HG02571 (cell line): ENCODE results near the gene GMEB2.
A peak's percentile ranks its signal among the peaks of the same experiment; 100 is the strongest.
"Not testable (repeated sequence)": the region's sequence is repeated elsewhere in the genome, so short reads cannot be mapped to it uniquely, and the experiment has no call there.

ENCODE experiments used
- ATAC-seq: cut with Tn5 transposase; IDR thresholded peaks from one replicate; pipeline ENCODE4 v1.9.1; 2021; ENCODE audit warnings: mild to moderate bottlenecking, moderate library complexity; ENCODE audit not compliant: unreplicated experiment

Gene GMEB2

DNA sequence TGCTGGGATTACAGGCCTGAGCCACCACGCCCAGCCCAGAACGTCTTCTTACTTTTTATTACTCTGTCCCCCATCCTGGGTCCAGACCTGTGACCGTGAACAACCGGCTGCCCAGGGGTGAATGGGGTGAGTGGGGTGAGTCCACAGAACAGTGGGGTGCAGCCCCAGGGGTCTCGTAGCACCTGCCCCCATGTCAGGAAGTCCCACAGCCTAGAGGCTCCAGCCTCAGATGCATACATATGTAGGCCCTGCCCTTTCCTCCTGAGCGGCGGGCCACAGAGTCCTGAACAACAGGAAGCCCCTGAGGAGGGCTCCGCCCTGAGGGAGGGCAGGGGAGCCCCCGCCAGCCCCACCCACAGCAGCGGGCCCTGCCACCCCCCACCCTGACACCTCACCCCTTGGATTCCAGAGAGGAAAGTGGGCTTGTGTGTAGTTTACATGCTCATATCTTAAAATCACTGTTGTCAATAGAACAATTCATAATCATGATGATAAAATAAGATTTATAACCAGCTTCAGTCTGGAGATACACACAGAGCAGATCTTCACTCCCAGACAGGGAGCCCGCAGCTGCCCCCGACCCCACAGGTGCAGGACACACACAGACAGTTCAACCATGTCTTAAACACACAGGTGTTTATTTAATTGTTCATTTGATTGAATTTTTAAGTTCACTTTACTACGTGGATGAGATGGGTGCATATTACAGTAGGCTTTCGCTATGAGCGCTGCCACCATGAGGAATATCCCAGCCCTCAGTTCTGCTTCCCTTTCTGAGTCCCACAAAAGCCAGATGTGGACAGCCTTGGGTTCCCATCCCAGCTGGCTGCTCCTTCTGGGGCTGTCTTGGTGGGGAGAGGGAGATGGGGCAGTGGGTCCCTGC lies 12.4 kb upstream of the GMEB2 start:
- no peak for ATAC-seq

DNA sequence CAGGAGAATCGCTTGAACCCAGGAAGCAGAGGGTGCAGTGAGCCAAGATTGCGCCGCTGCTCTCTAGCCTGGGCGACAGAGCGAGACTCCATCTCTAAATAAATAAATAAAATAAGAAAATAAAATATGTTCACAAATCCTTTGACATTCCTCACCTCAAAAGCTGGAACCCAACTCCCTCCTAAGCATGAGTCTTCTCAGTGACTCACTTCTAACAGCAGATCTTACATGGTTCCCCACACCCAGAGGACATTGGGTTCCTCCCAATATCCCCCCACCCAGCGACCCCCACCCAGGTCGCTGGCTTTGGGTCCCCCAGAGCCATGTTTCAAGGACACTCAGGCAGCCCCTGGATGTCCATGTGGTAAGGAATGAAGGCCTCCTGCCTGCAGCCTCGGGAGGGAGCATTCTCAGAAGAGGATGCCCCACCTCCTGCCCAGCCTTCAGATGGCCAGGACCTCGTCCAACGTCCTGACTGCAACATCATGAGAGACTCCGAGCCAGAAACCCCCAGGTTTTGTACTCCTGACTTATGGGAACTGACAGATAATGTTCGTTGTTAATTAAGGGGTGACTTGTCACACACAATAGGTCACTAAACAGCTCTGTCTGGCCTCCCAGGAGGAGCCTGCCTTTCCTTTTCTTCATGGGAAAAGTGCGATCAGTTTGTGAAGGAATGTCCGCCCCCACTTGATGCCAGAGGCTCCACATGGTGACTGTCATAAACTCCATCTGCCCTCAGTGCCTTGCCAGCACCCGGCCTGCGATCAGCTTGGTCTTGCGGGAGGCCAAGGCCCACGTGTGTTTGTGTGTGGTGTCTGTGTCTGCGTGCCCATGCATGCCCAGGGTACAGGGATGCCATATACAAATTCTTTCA lies 10.1 kb upstream of the GMEB2 start:
- no peak for ATAC-seq

DNA sequence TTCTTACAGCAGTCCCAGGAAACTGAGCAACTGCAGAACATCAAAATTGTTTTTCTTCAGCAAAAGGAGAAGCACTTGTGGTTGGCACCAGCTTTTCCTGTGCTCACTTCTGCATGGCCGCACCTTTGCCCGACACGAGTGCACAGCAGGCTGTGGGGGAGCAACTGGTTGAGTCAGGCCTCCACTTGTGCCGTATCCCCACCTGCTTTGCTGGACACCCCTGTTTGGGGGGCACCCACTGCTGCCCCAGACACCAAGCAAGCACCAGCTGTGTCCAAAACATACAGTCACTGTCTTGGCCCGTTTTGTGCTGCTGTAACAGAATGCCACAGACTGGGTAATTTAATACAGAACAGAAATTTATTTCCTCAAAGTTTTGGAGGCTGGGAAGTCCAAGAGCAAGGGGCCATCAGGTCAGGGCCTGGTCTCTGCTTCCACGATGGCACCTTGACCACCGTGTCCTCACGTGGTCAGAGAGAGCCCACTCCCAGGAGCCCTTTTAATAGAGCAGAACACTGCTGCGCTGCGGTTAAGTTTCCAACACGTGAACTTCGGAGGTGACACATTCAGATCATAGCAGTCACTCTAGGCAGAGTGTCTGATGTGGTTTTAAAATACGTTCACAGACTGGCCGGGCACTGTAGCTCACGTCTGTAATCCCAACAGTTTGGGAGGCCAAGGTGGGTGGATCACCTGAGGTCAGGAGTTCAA lies 8.7 kb upstream of the GMEB2 start:
- no peak for ATAC-seq

DNA sequence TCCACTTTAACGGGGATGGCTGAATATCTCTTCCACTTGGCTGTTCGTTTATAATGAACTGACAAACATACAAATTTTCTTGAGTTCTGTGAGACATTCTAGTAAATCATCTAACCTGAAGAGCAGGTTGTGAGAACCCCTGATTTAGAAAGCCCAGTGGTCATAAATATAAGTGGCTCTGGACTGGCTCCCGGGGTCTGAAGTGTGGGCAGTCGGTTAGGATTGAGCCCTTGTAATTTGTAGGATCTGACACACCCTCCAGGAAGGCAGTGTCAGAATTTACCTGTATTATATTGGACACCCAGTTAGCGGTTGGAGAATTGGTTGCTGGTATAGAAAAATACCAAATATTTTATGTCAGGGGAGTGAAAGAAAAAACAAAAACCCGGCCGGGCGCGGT lies 6.8 kb upstream of the GMEB2 start:
- no peak for ATAC-seq

DNA sequence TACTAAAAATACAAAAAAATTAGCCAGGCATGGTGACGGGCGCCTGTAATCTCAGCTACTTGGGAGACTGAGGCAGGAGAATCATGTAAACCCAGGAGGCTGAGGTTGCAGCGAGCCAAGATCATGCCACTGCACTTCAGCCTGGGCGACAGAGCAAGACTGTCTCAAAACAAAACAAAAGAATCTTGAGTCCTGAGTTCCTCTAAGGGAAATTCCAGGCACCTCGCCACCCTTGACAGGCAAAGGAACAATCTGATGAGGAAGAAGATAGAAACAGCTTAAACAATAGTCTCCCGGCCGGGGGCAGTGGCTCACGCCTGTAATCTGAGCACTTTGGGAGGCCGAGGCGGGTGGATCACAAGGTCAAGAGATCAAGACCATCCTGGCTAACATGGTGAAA lies 4.5 kb upstream of the GMEB2 start:
- ATAC-seq = not testable (repeated sequence)

DNA sequence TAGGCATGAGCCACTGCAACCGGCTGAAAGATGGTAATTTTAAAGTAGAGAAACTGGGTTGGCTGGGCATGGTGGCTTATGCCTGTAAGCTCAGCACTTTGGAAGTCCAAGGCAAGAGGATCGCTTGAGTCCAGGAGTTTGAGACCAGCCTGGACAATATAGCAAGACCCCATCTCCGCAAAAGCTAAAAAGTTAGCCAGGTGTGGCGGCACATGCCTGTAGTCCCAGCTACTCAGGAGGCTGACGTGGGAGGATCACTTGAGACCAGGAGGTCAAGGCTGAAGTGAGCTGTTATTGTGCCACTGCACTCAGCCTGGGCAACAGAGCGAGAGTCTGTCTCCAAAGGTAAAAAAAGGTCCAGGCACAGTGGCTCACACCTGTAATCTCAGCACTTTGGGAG lies 4.1 kb upstream of the GMEB2 start:
- not testable (repeated sequence) for ATAC-seq

DNA sequence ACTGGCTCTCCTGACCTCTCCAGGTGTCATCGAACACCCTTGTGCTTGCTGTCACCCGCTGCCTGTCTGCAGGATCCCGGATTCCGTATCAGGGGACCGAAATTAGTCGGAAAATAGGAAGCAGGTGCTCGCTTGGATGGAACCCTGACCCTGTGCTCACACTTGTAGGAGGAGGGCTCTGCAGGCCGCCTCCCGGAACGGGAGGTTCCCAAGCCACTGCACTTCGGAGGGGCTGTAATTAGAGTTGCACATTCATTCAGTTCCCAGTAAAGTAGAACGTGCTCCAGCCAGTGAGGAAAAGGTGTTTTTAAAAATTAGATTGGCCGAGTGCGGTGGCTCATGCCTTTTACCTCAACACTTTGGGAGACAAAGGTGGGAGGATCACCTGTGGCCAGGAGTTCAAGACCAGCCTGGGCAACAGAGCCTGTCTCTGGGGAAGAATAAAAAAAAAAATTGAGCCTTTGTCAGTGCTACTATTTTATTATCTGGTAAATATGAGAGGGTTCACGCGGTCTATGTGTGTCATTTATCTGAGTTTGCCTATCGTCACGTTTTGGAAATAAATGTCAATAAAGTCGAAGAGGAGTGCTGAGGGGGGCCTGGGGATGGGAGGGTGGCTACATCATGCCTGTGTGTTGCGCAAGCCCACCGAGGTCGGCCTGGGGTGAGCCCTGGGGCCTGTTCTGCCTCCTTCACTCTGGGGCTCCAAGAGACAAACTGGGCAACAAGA lies 1.5 kb upstream of the GMEB2 start:
- ATAC-seq = no peak

DNA sequence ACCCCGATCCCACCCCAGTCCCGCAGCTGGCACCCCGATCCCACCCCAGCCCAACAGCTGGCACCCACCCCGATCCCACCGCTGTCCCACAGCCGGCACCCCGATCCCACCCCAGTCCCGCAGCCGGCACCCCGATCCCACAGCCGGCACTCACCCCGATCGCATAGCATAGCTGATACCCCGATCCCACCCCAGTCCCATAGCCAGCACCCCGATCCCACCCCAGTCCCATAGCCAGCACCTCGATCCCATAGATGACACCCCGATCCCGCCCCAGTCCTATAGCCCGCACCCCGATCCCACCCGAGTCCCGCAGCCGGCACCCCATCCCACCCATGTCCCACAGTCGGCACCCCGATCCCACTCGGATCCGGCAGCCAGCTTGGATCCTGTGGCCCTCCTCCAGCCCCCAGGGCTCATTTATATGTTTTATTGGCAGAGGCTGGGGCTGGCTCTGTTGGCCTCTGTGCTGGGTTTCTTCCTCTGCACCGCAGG lies 897 bp upstream of the GMEB2 start:
- ATAC-seq = no peak

DNA sequence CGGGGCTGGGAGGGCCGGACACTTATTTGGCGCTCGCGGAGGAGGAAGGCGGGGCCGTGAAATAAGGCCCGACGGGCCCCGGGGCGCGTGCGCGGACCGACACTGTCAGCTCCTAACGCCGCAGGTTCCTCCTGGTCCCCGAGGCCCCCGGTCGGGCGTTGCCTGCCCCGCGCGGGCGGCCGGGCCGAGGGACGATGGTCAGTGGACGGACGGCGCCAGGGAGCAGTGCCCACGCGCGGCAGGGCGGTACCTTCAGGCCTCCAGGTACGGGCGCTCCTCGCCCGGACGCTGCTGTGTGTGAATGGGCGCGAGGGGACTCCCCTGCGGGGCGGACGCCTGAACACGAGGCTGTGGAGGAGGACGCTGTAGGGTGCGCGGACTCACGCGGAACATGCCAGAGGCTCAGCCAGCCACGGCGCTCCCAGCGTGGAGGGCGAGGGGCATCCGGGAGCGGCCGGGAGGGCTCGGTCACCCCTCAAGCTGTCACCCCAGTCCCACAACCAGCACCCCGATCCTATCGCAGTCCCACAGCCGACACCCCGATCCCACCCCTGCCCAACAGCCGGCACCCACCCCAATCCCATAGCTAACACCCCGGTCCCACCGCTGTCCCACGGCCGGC lies 339 bp upstream of the GMEB2 start:
- ATAC-seq = peak; percentile 71

DNA sequence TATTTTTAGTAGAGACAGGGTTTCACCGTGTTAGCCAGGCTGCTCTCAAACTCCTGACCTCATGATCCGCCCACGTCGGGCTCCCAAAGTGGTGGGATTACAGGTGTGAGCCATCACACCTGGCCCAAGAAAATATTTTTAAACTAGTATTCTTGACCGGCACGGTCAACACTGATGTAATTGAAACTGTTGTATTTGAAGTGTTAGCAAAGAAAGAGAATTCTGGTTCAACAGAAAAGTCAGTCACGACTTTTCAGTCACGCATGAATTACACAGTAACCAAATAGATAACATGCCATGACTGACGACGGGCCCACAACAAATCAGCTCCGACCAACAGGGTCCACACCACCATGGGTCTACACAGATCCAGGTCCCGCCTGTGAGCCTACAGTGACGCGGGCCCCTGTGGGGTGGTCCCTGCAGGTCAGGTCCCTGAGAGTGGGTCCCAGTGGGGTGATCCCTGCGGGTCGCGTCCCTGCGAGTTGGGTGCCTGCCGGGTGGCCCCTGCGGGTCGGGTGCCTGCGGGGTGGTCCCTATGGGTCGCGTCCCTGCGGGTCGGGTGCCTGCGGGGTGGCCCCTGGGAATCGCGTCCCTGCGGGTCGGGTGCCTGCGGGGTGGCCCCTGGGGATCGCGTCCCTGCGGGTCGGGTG lies 1.0 kb downstream of the GMEB2 start:
- ATAC-seq = no peak

DNA sequence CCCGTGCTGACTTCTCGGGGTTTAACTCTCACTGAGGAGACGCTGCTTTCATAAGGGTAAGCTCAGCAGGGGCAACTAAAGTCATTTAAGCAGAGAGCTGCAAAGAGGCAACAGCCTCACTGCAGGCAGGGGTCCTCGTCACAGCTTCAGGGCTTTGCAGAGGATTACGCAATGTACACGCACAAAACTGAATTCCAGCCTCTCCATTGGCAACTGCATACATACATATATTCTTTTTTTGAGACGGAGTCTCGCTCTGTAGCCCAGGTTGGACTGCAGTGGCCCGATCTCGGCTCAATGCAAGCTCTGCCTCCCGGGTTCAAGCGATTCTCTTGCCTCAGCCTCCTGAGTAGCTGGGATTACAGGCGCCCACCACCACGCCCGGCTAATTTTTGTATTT lies 2.4 kb downstream of the GMEB2 start:
- ATAC-seq = no peak

DNA sequence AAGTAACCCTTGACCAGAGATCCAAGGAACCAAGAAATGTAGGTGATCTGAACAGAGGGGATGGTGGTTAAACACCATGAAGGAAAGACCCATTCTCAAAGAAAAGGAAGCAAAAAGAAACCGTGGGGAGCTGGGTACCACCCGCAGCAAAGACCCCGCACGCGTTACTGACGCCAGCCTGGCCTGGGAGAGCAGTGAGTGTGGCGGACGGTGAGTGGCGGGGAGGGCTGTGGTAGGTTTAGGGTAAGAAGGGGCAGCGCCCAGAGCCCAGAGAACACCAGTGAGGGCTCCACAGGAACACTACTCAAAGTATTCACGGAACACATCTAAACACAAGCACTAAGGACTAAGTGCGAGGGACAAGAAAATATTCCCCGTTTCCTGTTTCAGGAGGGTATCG lies 4.2 kb downstream of the GMEB2 start:
- ATAC-seq = no peak

DNA sequence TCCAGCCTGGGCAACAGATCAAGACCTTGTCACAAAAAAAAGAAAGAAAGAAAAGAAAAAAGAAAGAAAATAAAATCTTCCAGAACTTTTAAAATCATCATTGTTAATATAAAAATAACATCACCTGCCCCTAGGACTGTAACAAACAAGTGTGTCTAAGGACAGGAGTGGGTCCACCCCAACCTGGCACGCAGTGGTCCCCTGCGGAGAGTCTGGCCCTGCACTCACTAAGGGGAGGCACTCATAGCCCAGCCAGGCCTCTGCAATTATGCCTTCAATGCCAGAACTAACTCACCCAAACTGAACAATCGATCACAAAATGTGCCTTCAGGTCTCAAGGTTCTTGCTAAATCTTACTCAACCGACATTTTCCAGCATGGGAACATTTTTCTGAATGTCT lies 4.8 kb downstream of the GMEB2 start:
- no peak for ATAC-seq

DNA sequence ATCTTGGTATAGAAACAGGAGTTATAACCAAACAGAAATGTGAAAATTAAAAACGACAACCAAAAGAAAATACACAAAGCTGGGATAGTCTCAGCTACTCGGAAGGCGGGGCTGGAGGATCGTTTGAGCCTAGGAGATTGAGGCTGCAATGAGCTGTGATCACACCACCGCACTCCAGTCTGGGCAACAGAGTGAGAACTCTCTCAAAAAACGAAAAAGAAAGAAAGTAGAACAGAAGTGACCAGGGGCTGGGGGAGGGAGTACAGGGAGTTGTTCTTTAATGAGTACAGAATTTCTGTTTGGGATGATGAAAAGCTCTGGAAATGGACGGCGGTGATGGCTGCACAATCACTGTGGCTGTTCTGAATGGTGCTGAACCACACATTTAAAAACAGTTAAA lies 5.9 kb downstream of the GMEB2 start:
- ATAC-seq = no peak

DNA sequence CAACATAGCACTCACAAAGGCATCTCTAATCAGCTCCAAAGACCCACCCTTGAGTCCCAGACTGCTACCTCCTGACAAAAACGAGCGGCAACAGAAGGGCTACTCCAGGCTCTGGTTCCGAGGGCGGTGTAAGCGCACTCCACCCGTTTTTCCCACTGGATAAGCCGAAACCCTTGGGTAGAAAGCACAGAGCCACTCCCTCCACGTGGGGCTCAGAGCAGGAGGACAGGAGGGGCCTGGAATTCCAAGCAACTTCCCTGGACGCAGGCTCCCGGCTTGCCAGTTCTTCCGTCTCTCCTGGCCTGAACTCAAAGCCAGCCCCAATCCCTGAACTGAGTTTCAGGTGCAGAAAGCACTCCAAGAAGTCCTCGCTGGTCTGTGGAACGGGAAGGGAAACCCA lies 7.4 kb downstream of the GMEB2 start:
- no peak for ATAC-seq

DNA sequence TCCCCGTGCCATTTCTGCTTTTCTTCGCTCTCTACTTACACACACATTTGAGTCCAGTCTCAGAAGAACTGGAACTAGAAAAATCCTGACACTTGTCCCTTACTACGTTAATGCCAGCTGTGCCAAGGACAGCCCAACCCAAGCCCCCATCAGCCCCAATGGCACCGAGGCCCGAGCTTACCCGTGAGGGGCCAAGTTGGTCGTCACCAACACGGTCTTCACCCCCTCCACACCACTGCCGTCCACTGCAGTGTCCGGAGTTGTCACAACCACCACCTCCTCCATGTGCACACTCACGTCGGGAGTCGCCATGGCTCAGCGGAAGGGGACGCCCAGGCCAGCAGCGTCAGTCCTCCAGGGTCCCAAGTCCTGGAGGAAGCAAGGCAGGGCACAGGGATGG lies 7.8 kb downstream of the GMEB2 start:
- ATAC-seq = no peak

DNA sequence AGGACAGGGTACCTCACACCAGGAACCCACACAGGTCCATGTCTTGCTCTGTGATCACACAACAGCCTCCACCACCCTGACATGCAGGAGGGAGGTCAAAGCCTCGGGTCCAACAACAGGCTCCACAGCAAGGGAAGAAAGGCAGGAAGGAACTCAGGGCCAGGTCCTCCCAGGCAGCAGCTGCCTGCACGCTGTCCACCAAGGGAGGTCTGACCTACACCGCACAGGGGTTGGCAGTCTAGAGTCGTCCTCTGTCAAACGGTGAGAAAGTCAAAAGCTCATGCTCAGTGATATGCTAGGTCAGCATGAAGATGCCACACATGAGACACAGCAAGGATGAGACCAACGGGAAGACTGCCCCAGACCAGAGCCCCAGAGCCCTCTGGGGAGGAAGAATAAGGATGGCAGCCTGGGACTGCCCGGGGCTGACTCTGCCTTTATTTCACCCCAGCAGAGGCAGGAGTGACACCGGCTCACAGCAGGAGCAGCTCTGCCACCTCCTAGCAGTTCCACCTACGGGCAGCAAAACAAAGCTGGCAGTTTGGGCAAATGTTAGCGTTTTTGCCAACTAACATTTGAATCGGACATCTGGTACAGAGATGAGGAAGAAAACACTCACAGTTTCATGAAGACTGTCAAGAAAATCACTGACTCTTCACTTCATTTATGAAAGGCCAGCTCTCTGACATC lies 8.5 kb downstream of the GMEB2 start:
- no peak for ATAC-seq

DNA sequence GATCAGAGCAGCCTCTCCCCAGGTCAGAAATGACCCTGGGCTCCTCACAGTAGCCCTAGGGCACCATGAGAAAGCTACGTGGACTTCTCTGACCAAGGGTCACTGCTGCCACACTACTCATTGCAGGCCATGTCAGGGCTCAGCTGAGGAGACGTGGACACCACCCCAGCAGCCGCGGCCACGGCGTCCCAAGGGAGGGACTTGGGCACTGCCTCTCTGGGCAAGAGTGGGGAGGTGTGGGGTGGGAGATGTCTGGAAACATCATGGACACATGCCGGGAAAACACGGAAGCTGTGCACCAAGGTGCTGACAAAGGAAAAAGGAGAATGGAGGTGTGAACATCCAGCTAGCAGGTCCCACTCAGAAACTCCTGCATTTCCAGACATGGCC lies 9.0 kb downstream of the GMEB2 start:
- ATAC-seq = no peak
